Suppressor macrophage treated with lipopolysaccharide for 1 hour (primary cell): Measurements from ENCODE around the gene GCNT2.
"Not testable (repeated sequence)": the region's sequence is repeated elsewhere in the genome, so short reads cannot be mapped to it uniquely, and the experiment has no call there.

Experiments
- DNase-seq, 3 donors: peaks; one replicate each; pipeline ENCODE4 v3.0.0-alpha.2; 2020 to 2022

Gene GCNT2

GRCh38 chr6:10550764-10551163 lies 29.6 kb downstream of the GCNT2 start:
- no peak for DNase-seq

- no peak for DNase-seq
Observed at GRCh38 chr6:10552270-10552810, 31.2 kb downstream of the GCNT2 start.

GRCh38 chr6:10553871-10554270 lies 32.7 kb downstream of the GCNT2 start:
- no peak for DNase-seq

GRCh38 chr6:10554826-10555225 lies 33.7 kb downstream of the GCNT2 start:
- DNase-seq: no peak

- DNase-seq: no peak
Observed at GRCh38 chr6:10555625-10556309, 34.6 kb downstream of the GCNT2 start.

- no peak for DNase-seq
Observed at GRCh38 chr6:10556589-10556988, 35.4 kb downstream of the GCNT2 start.

- no peak for DNase-seq
Observed at GRCh38 chr6:10556992-10557391, 35.8 kb downstream of the GCNT2 start.

- no peak for DNase-seq
Observed at GRCh38 chr6:10557913-10558312, 36.8 kb downstream of the GCNT2 start.

- DNase-seq: no peak
Observed at GRCh38 chr6:10558565-10558964, 37.4 kb downstream of the GCNT2 start.

- no peak for DNase-seq
Observed at GRCh38 chr6:10559522-10560152, 38.5 kb downstream of the GCNT2 start.

- DNase-seq: peak; percentile 18 to 47 (median 46)
Observed at GRCh38 chr6:10561611-10562199, 40.6 kb downstream of the GCNT2 start.

- no peak for DNase-seq
Observed at GRCh38 chr6:10564975-10565673, 44.0 kb downstream of the GCNT2 start.

- no peak for DNase-seq
Observed at GRCh38 chr6:10565913-10566312, 44.8 kb downstream of the GCNT2 start.

- DNase-seq: no peak
Observed at GRCh38 chr6:10567256-10568026, 46.3 kb downstream of the GCNT2 start.

- DNase-seq: no peak
Observed at GRCh38 chr6:10569392-10570127, 48.4 kb downstream of the GCNT2 start.

- not testable (repeated sequence) for DNase-seq
Observed at GRCh38 chr6:10575519-10575918, 54.4 kb downstream of the GCNT2 start.

GRCh38 chr6:10576226-10576625 lies 55.1 kb downstream of the GCNT2 start:
- no peak for DNase-seq

GRCh38 chr6:10577112-10577511 lies 56.0 kb downstream of the GCNT2 start:
- DNase-seq: no peak

- DNase-seq: peak in 1 of 3 donors; percentile 21
Observed at GRCh38 chr6:10578723-10579122, 57.6 kb downstream of the GCNT2 start.

GRCh38 chr6:10579803-10580202 lies 58.7 kb downstream of the GCNT2 start:
- DNase-seq: no peak

- no peak for DNase-seq
Observed at GRCh38 chr6:10580570-10580969, 59.4 kb downstream of the GCNT2 start.

GRCh38 chr6:10581402-10581801 lies 60.3 kb downstream of the GCNT2 start:
- DNase-seq: not testable (repeated sequence)
